Neural progenitor cell (in vitro differentiated cells): ENCODE measurements around the gene EIPR1.

Source experiments
- EZH2phosphoT487 ChIP-seq: fragments of 200-600 bp; sonication (generic); IDR thresholded peaks from 2 replicates; pipeline ENCODE4 v1.6.1; 2017; ENCODE audit warnings: antibody characterized with exemption
- TF ChIP-seq, protein P1 (sequence below): fragments of 200-600 bp; sonication (generic); IDR thresholded peaks from 2 replicates; pipeline ENCODE4 v1.5.1; 2017; ENCODE audit warnings: antibody characterized with exemption, mild to moderate bottlenecking

DNA sequence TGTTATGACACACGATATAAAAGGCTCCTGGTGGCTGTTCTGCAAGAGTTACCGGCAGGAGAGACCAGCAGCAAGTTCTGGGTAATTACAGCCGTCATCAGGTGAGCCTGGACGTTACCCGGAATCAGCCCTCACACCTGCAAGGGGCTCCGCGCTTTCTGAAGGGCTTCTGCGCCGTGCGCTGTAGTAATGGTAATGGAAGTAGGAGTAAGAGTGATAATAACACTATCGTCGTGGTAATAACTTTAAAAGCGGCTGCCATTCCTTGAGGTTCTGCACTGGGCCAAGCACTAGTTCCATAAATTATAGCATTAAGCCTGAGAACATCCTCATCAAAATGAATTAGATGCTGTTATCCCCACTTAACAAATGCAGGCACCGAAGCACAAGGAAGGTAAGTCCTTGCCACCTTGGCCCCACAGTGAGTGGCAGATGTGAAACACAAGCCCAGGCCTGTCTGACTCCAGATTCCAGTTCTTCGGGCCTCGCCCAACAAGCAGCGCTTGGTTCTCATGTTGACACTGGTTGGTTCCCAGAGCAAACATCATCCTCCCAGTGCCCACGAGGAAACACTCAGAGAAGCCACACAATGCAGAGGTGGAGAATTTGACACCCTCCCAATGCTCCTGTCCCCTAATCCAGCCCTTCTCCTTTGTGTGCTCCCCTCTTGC, 205.2 kb downstream of the EIPR1 start:
- TF ChIP-seq, protein P1, sequence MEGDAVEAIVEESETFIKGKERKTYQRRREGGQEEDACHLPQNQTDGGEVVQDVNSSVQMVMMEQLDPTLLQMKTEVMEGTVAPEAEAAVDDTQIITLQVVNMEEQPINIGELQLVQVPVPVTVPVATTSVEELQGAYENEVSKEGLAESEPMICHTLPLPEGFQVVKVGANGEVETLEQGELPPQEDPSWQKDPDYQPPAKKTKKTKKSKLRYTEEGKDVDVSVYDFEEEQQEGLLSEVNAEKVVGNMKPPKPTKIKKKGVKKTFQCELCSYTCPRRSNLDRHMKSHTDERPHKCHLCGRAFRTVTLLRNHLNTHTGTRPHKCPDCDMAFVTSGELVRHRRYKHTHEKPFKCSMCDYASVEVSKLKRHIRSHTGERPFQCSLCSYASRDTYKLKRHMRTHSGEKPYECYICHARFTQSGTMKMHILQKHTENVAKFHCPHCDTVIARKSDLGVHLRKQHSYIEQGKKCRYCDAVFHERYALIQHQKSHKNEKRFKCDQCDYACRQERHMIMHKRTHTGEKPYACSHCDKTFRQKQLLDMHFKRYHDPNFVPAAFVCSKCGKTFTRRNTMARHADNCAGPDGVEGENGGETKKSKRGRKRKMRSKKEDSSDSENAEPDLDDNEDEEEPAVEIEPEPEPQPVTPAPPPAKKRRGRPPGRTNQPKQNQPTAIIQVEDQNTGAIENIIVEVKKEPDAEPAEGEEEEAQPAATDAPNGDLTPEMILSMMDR: no peak
- no peak for TF ChIP-seq EZH2phosphoT487
